ENCODE measurements around the gene OPRD1.

DNA sequence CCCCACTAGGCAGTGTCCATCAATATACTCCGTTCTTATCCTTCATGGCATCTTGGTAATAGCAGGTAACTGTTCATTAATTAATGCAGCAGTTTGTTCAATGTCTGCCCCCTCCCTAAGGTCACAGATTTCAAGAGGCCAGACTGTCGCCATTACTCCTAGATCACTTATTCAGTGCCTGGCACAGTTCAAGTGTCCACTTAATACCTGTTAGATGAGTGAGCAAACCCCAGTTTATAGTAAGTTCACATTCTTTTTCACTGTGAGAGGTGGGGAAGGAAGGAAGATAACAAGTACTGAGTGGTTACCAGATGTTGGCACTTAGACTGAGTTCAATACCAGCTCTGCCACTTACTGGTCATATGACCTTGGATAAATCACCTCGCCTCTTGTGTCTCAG, 36.4 kb downstream of the OPRD1 start:
- no peak for TF ChIP-seq POLR2A (IDR thresholded peaks at IDR 0.05)
- TF ChIP-seq, protein P1, sequence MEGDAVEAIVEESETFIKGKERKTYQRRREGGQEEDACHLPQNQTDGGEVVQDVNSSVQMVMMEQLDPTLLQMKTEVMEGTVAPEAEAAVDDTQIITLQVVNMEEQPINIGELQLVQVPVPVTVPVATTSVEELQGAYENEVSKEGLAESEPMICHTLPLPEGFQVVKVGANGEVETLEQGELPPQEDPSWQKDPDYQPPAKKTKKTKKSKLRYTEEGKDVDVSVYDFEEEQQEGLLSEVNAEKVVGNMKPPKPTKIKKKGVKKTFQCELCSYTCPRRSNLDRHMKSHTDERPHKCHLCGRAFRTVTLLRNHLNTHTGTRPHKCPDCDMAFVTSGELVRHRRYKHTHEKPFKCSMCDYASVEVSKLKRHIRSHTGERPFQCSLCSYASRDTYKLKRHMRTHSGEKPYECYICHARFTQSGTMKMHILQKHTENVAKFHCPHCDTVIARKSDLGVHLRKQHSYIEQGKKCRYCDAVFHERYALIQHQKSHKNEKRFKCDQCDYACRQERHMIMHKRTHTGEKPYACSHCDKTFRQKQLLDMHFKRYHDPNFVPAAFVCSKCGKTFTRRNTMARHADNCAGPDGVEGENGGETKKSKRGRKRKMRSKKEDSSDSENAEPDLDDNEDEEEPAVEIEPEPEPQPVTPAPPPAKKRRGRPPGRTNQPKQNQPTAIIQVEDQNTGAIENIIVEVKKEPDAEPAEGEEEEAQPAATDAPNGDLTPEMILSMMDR (IDR thresholded peaks at IDR 0.05), result no peak

All from testis (tissue), 2 donors.